ENCODE data around the gene NID2.

Gene NID2

DNA sequence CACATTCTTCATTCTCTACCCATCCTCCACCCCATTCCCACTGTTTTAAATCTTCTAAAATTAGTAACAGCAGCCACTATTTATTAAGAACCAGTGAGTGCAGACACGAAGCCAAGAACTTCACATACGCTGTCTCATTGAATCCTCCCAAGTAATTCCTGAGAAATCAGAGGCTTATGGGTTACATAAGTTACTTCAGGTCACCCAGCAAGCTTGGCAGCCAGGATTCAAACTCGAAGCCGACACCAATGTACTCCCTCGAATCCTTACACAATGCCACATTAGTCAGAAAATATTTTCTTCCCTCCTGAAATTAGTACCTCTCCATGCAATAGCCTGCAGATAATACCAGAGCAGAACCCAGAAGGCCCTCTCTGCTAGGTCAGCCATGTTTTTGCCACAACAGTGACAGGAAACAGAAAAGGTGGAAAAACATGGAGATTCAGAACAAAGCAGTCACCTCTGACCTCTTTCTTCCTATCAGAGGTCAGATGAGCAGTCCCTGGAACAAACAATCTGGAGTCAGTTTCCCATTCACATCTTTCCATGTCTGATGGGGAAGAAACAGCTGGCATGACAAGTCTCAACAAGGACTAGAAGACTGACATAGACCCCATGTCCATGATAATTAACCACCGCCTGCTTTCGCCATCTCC, 16.4 kb downstream of the NID2 start:
- CTCF ChIA-PET: no interaction called here
- no peak for DNase-seq (ENCODE audit: low spot score)
- no peak for TF ChIP-seq CTCF (conservative IDR thresholded peaks at IDR 0.05; ENCODE audit: low read depth)
- POLR2A ChIA-PET (ENCODE audit: low non-redundant PET): no interaction called here
- H3K27ac ChIP-seq: no peak overlapping the region

- POLR2A ChIA-PET (ENCODE audit: low non-redundant PET): no interaction called here
- no peak overlapping the region for H3K27ac ChIP-seq
- no peak for DNase-seq (ENCODE audit: low spot score)
Measured at GRCh38 chr14:52051871-52052270, 17.0 kb downstream of the NID2 start.

DNA sequence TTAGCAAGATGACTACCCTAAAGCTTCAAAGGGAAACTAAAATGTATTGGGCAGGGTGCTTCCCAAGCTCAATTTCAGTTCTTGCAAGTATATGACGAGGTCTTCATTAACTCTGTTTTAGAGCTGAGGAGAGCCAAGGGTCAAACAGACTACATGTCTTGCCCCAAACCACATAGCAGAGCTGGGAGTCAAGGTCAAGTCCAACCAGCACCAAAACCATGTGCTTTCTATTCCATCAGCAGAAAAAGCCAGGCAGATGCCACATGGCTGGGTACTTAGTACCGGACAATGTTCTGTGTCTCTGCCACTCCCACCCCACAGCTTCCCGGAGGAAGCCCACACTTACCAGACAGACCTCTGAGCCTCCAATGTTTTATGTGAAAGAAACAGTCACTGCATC, 17.6 kb downstream of the NID2 start:
- no peak for TF ChIP-seq CTCF (conservative IDR thresholded peaks at IDR 0.05; ENCODE audit: low read depth)
- CTCF ChIA-PET: interaction anchor here (0.9 kb wide), 1 partner anchor 55 kb away, joined by 4 read pairs; no protein-coding TSS in a partner anchor
- H3K27ac ChIP-seq: no peak overlapping the region
- no peak for DNase-seq (ENCODE audit: low spot score)
- POLR2A ChIA-PET (ENCODE audit: low non-redundant PET): no interaction called here

More at GRCh38 chr14:52051871-52052270, 17.0 kb downstream of the NID2 start:
- no peak for TF ChIP-seq CTCF (conservative IDR thresholded peaks at IDR 0.05; ENCODE audit: low read depth)
- CTCF ChIA-PET: interaction anchor here (0.9 kb wide), 1 partner anchor 56 kb away, joined by 4 read pairs; no protein-coding TSS in a partner anchor

DNA sequence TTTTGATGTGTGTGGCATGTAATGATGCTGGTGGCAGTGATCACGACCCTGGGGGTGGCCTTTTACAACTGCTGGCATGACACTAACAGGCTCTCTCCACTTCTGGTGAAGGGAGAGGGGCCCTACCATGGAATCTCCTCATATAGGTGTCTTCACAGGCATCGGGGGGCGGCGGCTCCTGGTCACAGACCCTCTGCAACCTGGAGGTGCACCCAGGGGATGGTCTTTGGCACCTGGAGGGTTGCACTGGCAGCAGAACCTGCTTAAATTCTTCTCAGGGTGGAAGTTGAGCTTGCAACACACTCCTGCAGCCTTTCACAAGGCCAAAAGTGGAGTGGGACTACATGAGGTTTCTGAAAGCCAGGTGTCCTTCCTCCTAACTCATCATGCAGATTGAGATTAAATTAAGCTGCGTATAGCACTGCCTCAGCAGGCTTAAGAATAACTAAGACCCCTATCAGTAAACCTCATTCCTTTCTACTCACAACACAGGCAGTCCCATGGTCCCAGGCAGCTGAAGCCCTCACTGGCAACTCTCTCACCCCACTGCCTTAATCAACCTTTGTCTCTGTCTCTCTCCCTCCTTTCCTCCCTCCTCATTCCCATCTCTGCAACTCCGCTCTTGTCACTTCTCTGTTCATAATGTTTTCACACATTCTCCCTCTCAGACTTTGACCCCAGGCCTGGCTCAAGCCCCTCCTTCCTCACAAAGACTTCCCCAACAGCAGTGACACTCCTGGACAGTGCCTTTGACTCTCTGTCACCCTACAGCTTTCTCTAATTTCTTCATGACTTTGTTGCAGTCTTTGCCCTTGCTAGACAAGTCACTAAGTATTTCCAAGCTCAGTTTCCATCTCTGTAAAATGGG, 18.9 kb downstream of the NID2 start:
- CTCF ChIA-PET: no interaction called here
- POLR2A ChIA-PET (ENCODE audit: low non-redundant PET): no interaction called here
- H3K27ac ChIP-seq: no peak overlapping the region

DNA sequence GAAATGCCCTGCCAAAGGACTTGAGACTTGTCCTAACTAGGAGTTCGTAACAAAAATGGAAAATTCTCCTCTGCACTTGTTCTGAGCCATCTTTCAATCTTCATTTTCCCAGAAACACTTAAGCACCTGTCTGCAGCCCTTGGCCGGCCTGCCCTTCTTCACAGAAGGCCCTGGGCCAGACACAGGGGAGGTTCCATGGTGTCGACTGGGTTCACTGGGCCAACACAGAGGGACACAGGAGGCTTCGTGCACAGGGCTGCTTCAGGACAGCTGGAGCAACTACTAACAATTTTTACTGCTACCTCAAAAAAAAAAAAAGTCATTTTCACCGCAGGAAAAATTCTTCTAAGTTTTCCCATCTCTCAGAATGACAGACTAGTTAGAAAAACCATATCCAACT, 19.6 kb downstream of the NID2 start:
- ChIA-PET POLR2A (ENCODE audit: low non-redundant PET) (no interaction called here), CTCF (no interaction called here)
- no peak for DNase-seq (ENCODE audit: low spot score)
- H3K27ac ChIP-seq: no peak overlapping the region
- TF ChIP-seq CTCF (conservative IDR thresholded peaks at IDR 0.05; ENCODE audit: low read depth): no peak

More for the DNA sequence above, 18.9 kb downstream of the NID2 start:
- TF ChIP-seq CTCF (conservative IDR thresholded peaks at IDR 0.05; ENCODE audit: low read depth): no peak
- DNase-seq (ENCODE audit: low spot score): no peak

- no peak for TF ChIP-seq CTCF (conservative IDR thresholded peaks at IDR 0.05; ENCODE audit: low read depth)
- H3K27ac ChIP-seq: no peak overlapping the region
- CTCF ChIA-PET: no interaction called here
- DNase-seq (ENCODE audit: low spot score): no peak
- POLR2A ChIA-PET (ENCODE audit: low non-redundant PET): no interaction called here
Measured at GRCh38 chr14:52048641-52049204, 20.1 kb downstream of the NID2 start.

Data from RWPE1 (cell line).